Right lobe of liver (tissue), 4 donors: ENCODE data around the gene OR10J5.

Source experiments
- POLR2A ChIP-seq: fragments of 450-650 bp; IDR thresholded peaks from one replicate; pipeline ENCODE4 v1.6.1; 2017; ENCODE audit warnings: antibody characterized with exemption, mild to moderate bottlenecking
- TF ChIP-seq, protein P1 (sequence below), 4 donors: fragments of 200-600 bp in 3 of 4; fragments of 450-650 bp in 1 of 4; IDR thresholded peaks; one replicate each; pipeline versions ENCODE4 v1.5.1 to v1.8.0; 2016 to 2022; ENCODE audit warnings: antibody characterized with exemption in 4 of 4, mild to moderate bottlenecking in 2 of 4
- donor health status: DM: no; HTN: no; CAD: no.
- donor health status: DM: no; HTN: no; CAD: no.
- donor health status: DM: no; HTN: yes; CAD: no.

- TF ChIP-seq, protein P1, sequence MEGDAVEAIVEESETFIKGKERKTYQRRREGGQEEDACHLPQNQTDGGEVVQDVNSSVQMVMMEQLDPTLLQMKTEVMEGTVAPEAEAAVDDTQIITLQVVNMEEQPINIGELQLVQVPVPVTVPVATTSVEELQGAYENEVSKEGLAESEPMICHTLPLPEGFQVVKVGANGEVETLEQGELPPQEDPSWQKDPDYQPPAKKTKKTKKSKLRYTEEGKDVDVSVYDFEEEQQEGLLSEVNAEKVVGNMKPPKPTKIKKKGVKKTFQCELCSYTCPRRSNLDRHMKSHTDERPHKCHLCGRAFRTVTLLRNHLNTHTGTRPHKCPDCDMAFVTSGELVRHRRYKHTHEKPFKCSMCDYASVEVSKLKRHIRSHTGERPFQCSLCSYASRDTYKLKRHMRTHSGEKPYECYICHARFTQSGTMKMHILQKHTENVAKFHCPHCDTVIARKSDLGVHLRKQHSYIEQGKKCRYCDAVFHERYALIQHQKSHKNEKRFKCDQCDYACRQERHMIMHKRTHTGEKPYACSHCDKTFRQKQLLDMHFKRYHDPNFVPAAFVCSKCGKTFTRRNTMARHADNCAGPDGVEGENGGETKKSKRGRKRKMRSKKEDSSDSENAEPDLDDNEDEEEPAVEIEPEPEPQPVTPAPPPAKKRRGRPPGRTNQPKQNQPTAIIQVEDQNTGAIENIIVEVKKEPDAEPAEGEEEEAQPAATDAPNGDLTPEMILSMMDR (IDR thresholded peaks at IDR 0.05) = no peak
- TF ChIP-seq POLR2A = no peak
Measured at GRCh38 chr1:159510229-159510541, 25.6 kb downstream of the OR10J5 start.
